Measurements from ENCODE around the gene ITGAE.

- TF ChIP-seq, protein P1, sequence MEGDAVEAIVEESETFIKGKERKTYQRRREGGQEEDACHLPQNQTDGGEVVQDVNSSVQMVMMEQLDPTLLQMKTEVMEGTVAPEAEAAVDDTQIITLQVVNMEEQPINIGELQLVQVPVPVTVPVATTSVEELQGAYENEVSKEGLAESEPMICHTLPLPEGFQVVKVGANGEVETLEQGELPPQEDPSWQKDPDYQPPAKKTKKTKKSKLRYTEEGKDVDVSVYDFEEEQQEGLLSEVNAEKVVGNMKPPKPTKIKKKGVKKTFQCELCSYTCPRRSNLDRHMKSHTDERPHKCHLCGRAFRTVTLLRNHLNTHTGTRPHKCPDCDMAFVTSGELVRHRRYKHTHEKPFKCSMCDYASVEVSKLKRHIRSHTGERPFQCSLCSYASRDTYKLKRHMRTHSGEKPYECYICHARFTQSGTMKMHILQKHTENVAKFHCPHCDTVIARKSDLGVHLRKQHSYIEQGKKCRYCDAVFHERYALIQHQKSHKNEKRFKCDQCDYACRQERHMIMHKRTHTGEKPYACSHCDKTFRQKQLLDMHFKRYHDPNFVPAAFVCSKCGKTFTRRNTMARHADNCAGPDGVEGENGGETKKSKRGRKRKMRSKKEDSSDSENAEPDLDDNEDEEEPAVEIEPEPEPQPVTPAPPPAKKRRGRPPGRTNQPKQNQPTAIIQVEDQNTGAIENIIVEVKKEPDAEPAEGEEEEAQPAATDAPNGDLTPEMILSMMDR (conservative IDR thresholded peaks at IDR 0.05 in 1 of 2, IDR thresholded peaks at IDR 0.05 in 1 of 2; ENCODE audit: extremely low read depth in 1 of 2, insufficient read depth in 1 of 2, low read depth in 1 of 2, low read length in 2 of 2) = no peak
- no peak for TF ChIP-seq EZH2 (IDR thresholded peaks at IDR 0.05; ENCODE audit: borderline replicate concordance, low read length)
Observed at GRCh38 chr17:3828151-3828851, 27.3 kb upstream of the ITGAE start.
